HG02852 (cell line): Measurements from ENCODE around the gene RPS6KB2.
"Not testable (repeated sequence)": the region's sequence is repeated elsewhere in the genome, so short reads cannot be mapped to it uniquely, and the experiment has no call there.

ENCODE experiments used
- ATAC-seq: cut with Tn5 transposase; IDR thresholded peaks from one replicate; pipeline ENCODE4 v1.9.1; 2021; ENCODE audit warnings: mild to moderate bottlenecking, moderate library complexity; ENCODE audit not compliant: unreplicated experiment

The RPS6KB2 gene

GRCh38 chr11:67427364-67427859, 882 bp upstream of the RPS6KB2 start:
- ATAC-seq, result not testable (repeated sequence)

GRCh38 chr11:67429038-67429668, 859 bp downstream of the RPS6KB2 start:
- ATAC-seq, result no peak

GRCh38 chr11:67429722-67430121, 1.4 kb downstream of the RPS6KB2 start:
- ATAC-seq, result no peak

- ATAC-seq, result no peak
Observed at GRCh38 chr11:67431346-67432249, 3.3 kb downstream of the RPS6KB2 start.

GRCh38 chr11:67432655-67433349, 4.5 kb downstream of the RPS6KB2 start:
- ATAC-seq, result no peak

- ATAC-seq, result no peak
Observed at GRCh38 chr11:67433536-67434394, 5.5 kb downstream of the RPS6KB2 start.

- ATAC-seq, result no peak
Observed at GRCh38 chr11:67434395-67434881, 6.1 kb downstream of the RPS6KB2 start.

- no peak for ATAC-seq
Observed at GRCh38 chr11:67435031-67435726, 6.9 kb downstream of the RPS6KB2 start.

- ATAC-seq, result no peak
Observed at GRCh38 chr11:67435727-67436458, 7.6 kb downstream of the RPS6KB2 start.

- ATAC-seq, result no peak
Observed at GRCh38 chr11:67436459-67437081, 8.3 kb downstream of the RPS6KB2 start.

- peak; percentile 40 for ATAC-seq
Observed at GRCh38 chr11:67437082-67437808, 9.0 kb downstream of the RPS6KB2 start, which contains the start of gene PTPRCAP. TSS of gene PTPRCAP (minus strand) at chr11:67437682. CDS start at chr11:67437619, 63 bp downstream.

GRCh38 chr11:67437809-67438157, 9.5 kb downstream of the RPS6KB2 start:
- no peak for ATAC-seq

GRCh38 chr11:67438158-67438902, 10.0 kb downstream of the RPS6KB2 start:
- ATAC-seq, result no peak

- no peak for ATAC-seq
Observed at GRCh38 chr11:67439321-67440228, 11.3 kb downstream of the RPS6KB2 start.

- no peak for ATAC-seq
Observed at GRCh38 chr11:67440229-67441097, 12.2 kb downstream of the RPS6KB2 start.
